ENCODE data around the gene USP35. TPM values are rescaled to one million over a fixed set of nuclear protein-coding genes. Genes with fewer than 3 reads are reported as not detected.

Gene USP35
- total RNA-seq, 1 experiment from 2014 or later: 6.0 TPM

DNA sequence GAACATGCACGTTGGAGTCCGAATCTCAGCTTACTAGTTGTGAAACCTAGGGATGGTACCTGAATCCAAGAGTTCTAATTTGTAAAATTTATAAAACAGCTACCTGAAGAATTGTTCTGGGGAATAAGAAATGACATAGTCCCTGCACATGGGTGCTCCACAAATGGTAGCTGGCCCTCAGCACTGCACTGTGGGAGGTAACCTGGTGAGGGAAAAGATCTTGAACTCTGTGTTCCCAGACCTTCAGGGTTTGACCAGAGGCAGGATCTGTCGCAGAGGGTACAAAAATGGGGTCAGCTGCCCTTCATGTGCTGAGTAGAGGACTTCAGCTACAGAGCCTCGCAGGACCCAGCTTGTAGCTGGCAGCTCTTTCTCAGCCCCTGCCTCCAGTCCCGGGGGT, 73.5 kb downstream of the USP35 start:
- ChIA-PET RAD21 (ENCODE audit: low non-redundant PET in 1 of 2, low total read pairs in 2 of 2, uncharacterized antibody in 2 of 2, unreplicated experiment in 2 of 2) (no interaction called here), POLR2A (interaction anchor here (0.5 kb wide), 1 partner anchor 29 kb away, joined by 3 read pairs; no protein-coding TSS in a partner anchor), CTCF (no interaction called here)
- H3K27me3 ChIP-seq (ENCODE audit: insufficient read depth, low read length): no peaks in the 10 kb centered on the region
- no peak for DNase-seq (ENCODE audit: low read depth, low spot score)
- ATAC-seq: no peak
- H3K9me3 ChIP-seq (ENCODE audit: control insufficient read depth in 1 of 2, insufficient read depth in 1 of 2, low read depth in 1 of 2, low read length in 2 of 2): no peaks in the 10 kb centered on the region
- no peak for TF ChIP-seq ZFX (IDR thresholded peaks at IDR 0.05)
- no peak for TF ChIP-seq FOSL1 (IDR thresholded peaks at IDR 0.05; ENCODE audit: low read depth)
- no peak for TF ChIP-seq JUND (IDR thresholded peaks at IDR 0.05)
- no peak for TF ChIP-seq YY1 (IDR thresholded peaks at IDR 0.05; ENCODE audit: extremely low read depth, insufficient replicate concordance, low read depth, low read length)
- TF ChIP-seq SP1 (IDR thresholded peaks at IDR 0.05; ENCODE audit: low read depth): no peak
- TF ChIP-seq CEBPB (IDR thresholded peaks at IDR 0.05; ENCODE audit: low read depth): no peak
- no peak for TF ChIP-seq TCF7L2 (IDR thresholded peaks at IDR 0.05; ENCODE audit: borderline replicate concordance, extremely low read depth, insufficient read depth, insufficient read length)
- no peak for TF ChIP-seq CBX3 (IDR thresholded peaks at IDR 0.05; ENCODE audit: low read depth)
- TF ChIP-seq EZH2 (IDR thresholded peaks at IDR 0.05): no peak
- TF ChIP-seq EGR1 (IDR thresholded peaks at IDR 0.05; ENCODE audit: low read depth): no peak
- no peak for TF ChIP-seq ELF1 (IDR thresholded peaks at IDR 0.05; ENCODE audit: borderline replicate concordance, low read depth)
- TF ChIP-seq, protein P1, sequence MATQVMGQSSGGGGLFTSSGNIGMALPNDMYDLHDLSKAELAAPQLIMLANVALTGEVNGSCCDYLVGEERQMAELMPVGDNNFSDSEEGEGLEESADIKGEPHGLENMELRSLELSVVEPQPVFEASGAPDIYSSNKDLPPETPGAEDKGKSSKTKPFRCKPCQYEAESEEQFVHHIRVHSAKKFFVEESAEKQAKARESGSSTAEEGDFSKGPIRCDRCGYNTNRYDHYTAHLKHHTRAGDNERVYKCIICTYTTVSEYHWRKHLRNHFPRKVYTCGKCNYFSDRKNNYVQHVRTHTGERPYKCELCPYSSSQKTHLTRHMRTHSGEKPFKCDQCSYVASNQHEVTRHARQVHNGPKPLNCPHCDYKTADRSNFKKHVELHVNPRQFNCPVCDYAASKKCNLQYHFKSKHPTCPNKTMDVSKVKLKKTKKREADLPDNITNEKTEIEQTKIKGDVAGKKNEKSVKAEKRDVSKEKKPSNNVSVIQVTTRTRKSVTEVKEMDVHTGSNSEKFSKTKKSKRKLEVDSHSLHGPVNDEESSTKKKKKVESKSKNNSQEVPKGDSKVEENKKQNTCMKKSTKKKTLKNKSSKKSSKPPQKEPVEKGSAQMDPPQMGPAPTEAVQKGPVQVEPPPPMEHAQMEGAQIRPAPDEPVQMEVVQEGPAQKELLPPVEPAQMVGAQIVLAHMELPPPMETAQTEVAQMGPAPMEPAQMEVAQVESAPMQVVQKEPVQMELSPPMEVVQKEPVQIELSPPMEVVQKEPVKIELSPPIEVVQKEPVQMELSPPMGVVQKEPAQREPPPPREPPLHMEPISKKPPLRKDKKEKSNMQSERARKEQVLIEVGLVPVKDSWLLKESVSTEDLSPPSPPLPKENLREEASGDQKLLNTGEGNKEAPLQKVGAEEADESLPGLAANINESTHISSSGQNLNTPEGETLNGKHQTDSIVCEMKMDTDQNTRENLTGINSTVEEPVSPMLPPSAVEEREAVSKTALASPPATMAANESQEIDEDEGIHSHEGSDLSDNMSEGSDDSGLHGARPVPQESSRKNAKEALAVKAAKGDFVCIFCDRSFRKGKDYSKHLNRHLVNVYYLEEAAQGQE (IDR thresholded peaks at IDR 0.05; ENCODE audit: low read depth): no peak
- TF ChIP-seq, protein P2, sequence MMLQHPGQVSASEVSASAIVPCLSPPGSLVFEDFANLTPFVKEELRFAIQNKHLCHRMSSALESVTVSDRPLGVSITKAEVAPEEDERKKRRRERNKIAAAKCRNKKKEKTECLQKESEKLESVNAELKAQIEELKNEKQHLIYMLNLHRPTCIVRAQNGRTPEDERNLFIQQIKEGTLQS (IDR thresholded peaks at IDR 0.05): no peak
- no peak for TF ChIP-seq POLR2A (IDR thresholded peaks at IDR 0.05; ENCODE audit: borderline replicate concordance, extremely low read depth, insufficient read depth, insufficient read length)
- TF ChIP-seq, protein P3, sequence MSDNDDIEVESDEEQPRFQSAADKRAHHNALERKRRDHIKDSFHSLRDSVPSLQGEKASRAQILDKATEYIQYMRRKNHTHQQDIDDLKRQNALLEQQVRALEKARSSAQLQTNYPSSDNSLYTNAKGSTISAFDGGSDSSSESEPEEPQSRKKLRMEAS (IDR thresholded peaks at IDR 0.05): no peak
- TF ChIP-seq EZH2phosphoT487 (IDR thresholded peaks at IDR 0.05; ENCODE audit: borderline replicate concordance): no peak
- TF ChIP-seq POLR2AphosphoS5 (IDR thresholded peaks at IDR 0.05; ENCODE audit: low read depth, low read length): no peak
- no peak for TF ChIP-seq RAD21 (IDR thresholded peaks at IDR 0.05; ENCODE audit: low read depth)
- TF ChIP-seq, protein P4, sequence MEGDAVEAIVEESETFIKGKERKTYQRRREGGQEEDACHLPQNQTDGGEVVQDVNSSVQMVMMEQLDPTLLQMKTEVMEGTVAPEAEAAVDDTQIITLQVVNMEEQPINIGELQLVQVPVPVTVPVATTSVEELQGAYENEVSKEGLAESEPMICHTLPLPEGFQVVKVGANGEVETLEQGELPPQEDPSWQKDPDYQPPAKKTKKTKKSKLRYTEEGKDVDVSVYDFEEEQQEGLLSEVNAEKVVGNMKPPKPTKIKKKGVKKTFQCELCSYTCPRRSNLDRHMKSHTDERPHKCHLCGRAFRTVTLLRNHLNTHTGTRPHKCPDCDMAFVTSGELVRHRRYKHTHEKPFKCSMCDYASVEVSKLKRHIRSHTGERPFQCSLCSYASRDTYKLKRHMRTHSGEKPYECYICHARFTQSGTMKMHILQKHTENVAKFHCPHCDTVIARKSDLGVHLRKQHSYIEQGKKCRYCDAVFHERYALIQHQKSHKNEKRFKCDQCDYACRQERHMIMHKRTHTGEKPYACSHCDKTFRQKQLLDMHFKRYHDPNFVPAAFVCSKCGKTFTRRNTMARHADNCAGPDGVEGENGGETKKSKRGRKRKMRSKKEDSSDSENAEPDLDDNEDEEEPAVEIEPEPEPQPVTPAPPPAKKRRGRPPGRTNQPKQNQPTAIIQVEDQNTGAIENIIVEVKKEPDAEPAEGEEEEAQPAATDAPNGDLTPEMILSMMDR (IDR thresholded peaks at IDR 0.05 in 2 of 3, conservative IDR thresholded peaks at IDR 0.05 in 1 of 3; ENCODE audit: borderline replicate concordance in 1 of 3, insufficient read depth in 1 of 3, low read depth in 2 of 3, low read length in 2 of 3): no peak
- no TSS peak for BruUV-seq (replicated peaks)
- no peak overlapping the region for H3K9ac ChIP-seq (ENCODE audit: low read length)
- H4K20me1 ChIP-seq (ENCODE audit: insufficient read depth): no peaks in the 10 kb centered on the region
- H3K79me2 ChIP-seq (ENCODE audit: insufficient read depth, low read length): no peaks in the 10 kb centered on the region
- no peak overlapping the region for H3K27ac ChIP-seq (ENCODE audit: low read depth, low read length)
- H3K4me2 ChIP-seq (ENCODE audit: low read length): no peak overlapping the region
- H3K4me3 ChIP-seq (replicated peaks in 1 of 2; ENCODE audit: low read depth in 1 of 2, low read length in 2 of 2): no peak overlapping the region
- H3K9me2 ChIP-seq (ENCODE audit: insufficient read depth): no peaks in the 10 kb centered on the region
- no peaks in the 10 kb centered on the region for H3K36me3 ChIP-seq (ENCODE audit: control insufficient read depth in 1 of 2, insufficient read depth in 2 of 2, low read length in 2 of 2)
- H3K4me1 ChIP-seq (ENCODE audit: control insufficient read depth in 1 of 2, insufficient read depth in 2 of 2, low read length in 2 of 2): no peaks in the 10 kb centered on the region
- no peak overlapping the region for H2AFZ ChIP-seq (ENCODE audit: low read depth, low read length, poor library complexity, severe bottlenecking)
- intact Hi-C loops (cut with micrococcal nuclease): no loop called here
